ENCODE results near the gene TDRD3.
A peak's percentile ranks its signal among the peaks of the same experiment; 100 is the strongest.
"Not testable (repeated sequence)": the region's sequence is repeated elsewhere in the genome, so short reads cannot be mapped to it uniquely, and the experiment has no call there.

TDRD3 gene

DNA sequence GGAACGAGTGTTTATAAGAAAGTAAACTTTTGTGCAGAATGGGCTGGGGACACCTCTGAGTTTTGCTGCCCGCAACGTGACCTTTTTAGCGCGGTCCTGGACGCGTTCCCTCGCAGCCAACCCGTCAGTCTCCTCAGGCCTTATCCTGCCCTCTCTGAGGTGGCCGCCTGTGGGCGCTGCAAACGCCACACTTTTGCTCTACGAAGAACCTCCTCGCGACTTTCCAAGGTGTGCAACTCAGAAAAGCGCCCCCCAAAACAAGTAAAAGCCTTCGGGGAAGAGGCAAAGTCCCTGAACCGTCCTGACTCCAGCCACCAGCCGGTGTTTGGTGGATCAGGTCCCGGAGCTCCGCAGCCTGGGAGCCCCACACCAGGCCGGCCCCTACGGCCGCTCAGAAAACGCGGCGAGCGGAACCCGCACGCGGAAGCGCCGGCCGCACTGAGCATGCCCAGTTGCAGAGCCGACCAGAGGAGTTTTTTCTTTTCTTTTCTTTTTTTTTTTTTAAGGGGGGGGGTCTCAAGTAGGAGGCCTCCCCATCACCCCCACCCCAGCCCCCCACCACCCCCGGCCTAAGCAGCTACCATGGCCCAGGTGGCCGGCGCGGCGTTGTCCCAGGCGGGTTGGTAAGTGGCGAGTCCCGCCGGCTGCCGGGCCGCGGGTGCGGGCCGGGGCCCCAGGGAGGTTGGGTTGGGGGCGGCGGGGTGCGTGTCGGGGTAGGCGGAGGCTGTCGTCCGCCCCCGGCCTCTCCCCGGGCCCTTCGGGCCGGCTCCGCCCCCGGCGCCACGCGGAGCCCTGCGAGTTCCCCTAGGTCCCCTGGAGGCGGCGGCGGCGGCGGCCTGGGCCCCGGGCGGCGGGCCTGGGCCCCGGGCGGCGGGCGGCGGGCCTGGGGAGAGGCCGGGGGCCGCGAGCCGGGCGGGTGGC lies at the start of gene TDRD3:
TDRD3 (plus strand) TSS at position 438 of the 921 bp plus-strand sequence; CDS start at position 583, 145 bp downstream.
- DNase-seq = peak; percentile 81

DNA sequence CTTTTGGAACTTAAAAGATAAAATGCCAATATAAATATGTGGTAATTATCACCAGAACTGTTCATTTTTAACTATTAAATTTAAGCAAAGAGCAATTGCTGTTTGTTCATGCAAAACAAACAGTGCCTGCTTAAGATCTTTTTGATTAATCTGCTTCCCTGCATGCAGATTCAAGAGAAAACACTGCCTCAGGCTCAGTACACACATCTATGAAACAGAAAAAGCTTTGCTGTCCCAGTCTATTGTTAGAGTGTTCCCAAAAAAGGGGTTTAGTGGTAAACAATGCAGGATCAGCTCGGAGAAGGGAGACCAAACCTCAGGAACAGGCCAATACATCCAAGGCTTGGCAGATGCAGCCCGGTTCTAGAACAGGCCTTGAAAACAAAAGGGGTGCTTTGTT lies 49.3 kb upstream of the TDRD3 start:
- no peak for DNase-seq

DNA sequence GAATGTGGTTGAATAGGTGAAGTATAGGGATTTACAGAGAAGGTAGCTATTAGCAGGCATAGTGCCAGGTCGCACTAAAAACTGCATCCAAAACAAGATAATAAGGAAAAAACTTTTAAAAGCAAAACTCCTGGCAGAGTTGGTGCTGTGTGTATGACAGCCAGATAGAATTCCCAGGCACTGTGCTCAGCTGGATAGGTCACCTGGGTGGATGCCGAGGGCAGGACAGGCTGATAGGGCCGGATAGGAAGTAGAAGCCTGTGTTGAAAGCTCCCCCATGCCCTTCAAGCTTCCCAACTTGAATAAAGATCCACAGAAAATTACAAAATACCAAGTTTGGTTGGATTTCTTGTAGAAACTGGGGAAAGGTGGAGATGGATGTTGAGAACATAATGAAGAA lies 48.9 kb upstream of the TDRD3 start:
- no peak for DNase-seq

DNA sequence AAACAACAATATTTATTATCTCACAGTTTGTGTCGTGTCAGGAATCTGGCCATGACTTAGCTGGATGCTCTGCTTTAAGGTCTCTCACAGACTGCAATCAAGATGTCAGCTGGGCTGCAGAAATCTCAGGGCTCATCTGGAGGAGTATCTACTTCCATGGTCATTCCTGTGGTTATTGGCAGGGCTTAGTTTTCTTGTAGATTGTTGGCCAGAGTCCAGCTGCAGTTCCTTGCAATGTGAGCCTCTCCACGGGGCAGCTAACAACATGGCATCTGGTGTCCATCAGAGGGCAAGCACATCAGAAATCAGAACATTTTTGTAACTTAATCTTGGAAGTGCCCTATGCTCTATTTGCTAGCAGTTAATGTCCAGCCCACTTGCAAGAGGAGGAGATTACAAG lies 45.7 kb upstream of the TDRD3 start:
- DNase-seq = no peak

DNA sequence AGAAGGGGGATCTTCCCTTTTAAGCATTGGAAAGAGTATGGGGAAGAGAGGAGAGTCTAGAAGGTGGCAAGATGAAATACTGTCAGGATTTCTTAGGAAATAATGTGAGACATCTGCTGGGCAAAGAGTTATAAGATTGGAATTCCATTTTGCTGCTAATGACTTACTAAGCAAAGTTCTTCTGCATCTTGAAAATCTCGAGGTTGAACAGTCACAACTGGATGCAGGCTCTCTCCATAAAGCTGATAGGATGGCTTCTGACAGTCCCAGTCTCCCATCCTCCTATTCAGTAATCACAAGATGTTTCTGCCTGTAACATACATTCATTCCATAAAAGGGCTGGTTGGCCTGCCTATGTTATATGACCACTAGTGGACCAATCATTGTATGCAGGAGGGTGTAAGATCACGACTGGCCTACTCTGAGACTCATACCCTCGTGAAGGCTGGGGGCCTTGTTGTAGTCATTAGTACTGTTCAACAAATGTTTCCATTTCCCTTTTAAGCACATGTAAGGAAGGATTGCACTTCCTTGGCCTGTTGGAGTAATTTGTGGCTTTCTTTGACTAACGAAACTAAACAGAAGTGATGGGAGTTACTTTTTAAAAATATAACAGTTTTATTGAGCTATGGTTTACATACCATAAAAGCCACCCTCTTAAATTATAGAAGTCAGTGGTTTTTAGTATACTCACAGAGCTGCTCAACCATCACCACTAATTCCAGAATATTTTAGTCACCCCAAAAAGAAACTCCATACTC lies 45.0 kb upstream of the TDRD3 start:
- no peak for DNase-seq

DNA sequence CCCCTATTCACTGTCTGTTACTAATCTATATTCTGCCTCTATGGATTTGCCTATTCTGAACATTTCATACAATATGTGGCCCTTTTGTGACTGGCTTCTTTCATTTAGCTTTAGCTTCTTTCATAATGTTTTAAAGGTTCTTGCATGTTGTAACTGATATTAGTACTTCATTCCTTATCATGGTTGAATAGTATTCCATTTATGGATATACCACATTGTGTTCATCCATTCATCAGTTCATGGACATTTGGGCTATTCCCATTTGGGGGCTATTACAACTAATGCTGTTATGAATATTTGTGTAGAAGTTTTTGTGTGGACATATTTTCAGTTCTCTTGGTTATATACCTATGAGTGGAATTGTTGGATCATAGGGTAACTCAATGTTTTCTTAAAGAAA lies 44.4 kb upstream of the TDRD3 start:
- no peak for DNase-seq

DNA sequence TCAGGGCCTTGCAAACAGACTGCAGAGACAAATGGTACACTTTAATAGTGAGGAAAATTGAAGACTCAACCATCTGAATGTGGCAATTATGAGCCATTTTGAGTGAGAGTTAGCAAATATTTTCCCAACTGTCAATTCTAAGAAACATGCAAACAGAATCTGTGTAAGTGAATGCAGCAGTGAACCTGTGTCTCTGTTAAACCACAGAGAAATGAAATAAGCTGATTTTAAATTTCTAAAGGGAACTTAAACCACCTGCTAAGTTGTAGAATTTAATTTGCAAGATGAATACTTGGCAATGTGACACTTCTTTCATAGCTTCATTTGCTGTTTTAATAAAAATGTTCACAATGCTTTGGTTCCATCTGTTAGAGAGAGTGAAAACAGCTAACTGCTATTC lies 42.0 kb upstream of the TDRD3 start:
- DNase-seq = no peak

DNA sequence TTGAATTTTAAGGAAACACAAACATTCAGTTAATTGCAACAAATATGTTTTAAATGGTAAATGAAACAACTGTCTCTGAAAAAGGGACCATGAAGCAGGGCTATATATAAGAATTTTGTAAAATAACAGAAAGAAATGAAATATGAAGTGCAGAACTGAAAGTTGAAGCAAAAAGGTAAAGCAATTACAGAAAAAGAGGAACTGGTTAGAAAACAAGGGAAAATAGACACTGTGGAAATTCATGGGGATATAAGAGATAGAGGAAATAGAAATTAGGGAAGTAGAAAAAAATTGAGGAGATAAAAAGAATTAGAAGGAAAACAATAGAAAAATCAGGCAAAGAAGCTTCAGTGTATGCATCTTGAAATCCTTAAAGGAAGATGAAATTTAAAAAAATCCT lies 40.0 kb upstream of the TDRD3 start:
- no peak for DNase-seq

DNA sequence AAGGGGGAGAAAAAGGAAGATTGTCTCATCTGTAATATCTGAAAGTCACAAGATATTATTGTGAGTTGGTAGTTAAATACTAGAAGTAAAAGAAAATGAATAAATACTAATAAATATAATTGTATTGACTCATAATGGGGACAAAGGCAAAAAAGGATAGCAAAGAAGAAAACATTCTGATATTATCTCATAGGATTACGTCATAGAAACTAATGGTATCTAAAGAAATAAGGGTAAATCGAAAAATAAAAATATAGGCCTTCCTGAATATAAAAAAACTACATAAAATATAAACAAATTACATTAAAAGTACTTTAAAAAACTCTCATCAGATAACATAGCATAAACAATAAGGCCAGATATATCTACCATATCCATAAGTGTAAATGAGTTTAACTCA lies 38.6 kb upstream of the TDRD3 start:
- no peak for DNase-seq

DNA sequence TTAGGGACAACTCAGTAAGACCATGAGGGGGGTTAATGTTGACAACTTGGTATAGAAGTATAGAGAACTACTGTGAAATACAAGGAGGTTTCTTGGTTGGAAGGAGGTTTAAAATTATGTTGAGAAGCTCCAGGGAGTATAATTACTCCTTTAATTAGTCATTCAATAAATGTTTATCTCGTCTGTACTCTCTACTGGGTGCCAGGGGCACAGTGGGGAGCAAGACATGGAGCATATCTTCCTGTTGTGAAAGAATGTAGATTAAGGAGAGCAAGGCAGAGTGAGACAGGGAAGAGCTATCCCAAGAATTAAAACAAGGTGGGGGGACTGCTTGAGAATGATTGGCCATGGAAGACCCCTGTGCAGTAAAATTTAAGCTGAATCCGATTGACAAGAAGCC lies 33.7 kb upstream of the TDRD3 start:
- no peak for DNase-seq

DNA sequence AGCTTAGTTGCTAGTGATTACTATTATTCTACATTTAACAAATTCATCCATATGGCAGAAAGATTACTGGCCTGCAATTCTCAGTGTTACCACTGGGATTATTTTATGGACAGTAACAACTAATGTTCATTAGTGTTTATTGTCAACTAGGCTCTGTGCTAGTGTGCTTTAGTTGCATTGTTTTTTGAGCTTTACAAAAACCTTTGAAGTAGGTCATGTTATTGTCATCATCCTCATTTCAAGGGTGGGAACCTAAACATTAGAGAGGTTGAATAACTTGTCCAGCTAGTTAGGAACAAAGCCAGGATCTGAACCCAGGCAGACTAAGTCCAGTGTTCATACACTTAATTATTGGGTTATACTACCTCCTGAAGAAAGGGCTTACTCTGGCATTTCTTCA lies 27.8 kb upstream of the TDRD3 start:
- DNase-seq = no peak

DNA sequence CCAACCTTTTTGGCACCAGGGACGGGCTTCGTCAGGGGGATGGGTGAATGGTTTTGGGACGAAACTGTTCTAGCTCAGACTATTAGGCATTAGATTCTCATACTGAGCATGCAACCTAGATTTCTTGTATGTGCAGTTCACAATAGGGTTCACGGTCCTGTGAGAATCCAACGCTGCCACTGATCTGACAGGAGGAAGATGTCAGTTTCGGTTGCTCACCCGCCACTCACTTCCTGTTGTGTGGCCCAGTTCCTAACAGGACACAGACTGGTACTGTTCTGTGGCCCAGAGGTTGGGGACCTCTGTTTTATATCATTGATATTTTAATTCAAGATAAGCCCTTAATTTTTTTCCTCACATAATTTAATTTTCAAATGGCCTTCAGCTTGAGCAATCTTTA lies 26.7 kb upstream of the TDRD3 start:
- no peak for DNase-seq

DNA sequence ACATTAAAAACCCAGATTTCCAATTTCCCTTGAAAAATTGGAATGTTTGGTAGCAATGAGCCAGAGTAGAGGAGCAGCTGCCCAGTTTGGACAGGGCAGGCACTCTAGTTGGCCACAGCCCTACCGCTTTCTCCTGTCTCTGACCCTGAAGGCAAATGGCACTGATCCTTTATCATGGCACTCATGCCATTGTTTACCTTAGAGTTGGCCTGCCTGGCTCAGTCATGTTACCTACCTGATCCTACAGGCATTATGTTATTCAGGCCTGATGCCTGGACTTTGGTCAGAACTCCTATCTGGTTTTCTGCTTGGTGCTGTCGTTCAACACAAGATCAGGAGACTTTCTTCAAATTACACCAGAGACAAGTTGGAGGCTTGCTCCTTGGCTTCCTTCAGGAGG lies 24.9 kb upstream of the TDRD3 start:
- DNase-seq = no peak

DNA sequence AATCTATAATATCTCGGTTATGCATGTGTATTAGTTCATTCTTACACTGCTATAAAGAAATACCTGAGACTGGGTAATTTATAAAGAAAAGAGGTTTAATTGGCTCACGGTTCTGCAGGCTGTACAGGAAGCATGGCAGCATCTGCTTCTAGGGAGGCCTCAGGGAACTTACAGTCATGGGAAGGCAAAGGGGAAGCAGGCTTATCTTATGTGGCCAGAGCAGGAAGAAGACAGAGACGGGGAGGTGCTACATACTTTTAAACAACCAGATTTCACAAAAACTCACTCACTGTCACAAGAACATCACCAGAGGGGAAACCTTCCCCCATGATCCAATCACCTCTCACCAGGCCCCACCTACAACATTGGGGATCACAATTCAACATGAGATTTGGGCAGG lies 17.7 kb upstream of the TDRD3 start:
- DNase-seq = not testable (repeated sequence)

DNA sequence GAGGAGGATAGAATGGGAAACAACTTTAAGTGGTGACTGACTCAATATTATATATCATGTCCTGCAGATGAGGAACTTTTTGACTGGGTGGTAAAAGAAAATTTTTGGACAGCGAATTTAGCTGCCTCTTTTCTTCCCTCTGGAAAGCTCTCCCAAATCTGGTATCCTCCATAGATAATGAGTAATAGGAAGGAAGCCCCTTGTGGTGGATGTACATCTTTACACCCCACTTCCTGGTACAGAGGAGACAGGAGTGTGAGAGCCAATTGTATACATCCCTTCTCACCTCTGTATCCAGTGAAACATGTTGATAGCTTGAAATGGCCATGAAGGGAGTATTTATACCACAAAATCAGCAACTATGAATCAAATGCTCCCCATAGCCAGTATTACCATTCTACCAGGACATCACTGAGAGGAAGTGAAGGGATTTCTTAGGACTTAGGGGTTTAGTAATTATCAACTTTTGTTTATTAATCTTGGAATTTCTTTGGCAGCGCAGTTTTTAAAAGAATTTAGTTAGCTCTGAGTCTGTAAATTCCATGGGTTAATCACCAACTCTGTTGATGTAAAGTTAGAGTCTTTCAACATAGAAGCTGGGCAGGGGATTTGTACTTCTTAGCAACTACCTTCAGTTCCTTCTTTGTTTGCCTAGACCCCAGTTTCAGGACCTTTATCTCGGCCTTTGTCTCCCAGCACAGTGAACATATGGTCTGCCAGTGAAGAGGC lies 17.0 kb upstream of the TDRD3 start:
- DNase-seq = no peak

DNA sequence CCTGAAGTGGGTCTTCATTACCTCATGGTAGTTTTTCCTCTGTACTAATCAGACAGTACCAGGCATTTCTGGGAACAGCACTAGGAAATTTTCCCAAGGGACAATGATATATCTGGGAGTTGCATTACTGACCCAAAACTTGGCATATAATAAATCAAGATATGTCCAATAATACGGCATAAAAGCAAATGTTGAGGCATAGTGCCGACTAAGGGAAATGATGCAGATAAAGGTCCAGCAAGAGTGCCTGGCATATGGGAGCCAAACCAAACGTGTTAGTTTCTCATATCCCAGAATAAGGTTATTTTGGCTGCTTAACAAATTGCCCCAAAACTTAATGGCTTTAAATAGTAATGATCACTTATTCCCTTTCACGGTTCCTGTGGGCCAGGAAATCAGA lies 12.1 kb upstream of the TDRD3 start:
- DNase-seq = no peak

DNA sequence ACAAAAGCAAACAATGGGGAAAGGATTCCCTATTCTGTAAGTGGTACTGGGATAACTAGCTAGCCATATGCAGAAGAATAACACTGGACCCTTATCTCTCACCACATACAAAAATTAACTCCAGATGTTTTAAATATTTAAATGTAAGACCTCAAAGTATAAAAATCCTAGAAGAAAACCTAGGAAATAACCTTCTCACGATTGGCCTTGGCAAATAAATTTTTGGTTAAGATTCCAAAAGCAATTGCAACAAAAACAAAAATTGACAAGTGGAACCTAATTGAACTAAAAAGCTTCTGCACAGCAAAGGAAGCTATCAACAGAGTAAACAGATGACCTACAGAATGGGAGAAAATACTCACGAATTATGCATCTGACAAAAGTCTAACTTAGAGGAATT lies 10.8 kb upstream of the TDRD3 start:
- no peak for DNase-seq

DNA sequence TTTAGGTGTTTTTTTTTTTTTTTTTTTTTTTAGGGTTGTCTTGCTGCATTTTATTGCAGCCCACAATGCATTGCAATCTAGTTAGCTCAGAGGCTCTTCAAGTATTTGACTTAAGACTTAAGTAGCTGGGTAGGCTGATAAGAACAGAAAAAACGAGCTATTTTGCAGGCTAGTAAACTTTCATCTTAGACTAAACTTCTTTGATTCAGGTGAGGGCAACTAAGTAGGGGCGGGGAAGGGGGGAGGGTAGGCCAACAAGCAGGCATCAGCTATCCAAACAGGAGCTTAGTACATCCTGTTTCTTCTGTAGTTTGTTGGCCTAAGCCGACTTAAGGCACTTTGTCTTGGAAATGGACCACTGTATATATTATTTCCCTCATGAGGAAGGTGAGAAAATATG lies 4.9 kb upstream of the TDRD3 start:
- DNase-seq = no peak

DNA sequence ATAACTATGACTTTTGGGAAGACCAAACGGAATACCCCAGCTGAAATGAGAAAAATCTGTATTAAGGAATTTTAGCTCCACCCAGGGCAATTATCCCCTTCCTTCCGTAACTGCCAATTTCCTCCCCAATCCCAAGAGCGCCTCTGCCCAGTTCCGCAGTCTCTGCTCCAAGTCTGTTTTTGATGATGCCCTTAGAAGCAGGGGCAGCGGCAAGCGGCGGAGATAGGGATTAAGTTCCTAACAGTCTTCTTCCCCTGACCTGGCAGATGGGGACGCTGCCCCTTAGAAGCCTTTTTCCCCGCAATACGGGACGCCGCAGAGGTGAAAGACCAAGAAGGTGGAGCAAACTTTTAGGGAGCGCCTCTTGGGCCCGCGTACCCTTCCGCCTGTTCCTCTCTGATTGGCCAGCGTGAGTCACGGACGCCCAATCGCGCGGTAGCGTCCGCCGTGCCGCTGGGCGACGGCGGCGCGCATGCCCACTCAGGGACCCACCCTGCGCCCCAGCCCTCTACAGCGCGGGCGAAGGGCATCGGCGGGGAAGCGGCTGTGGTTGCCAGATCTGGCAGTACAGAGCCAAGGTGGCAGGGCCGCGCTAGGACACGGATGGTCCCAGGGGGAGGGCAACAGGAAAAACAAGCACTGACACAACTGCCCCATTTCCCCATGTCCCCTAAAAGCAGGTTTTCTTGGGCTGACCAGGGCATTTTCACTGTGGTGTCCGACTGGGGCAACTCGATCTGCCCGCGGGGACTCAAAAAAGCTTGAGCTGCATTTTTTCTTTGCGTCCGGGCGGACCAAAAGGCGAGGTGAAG lies 843 bp upstream of the TDRD3 start:
- peak; percentile 89 for DNase-seq

DNA sequence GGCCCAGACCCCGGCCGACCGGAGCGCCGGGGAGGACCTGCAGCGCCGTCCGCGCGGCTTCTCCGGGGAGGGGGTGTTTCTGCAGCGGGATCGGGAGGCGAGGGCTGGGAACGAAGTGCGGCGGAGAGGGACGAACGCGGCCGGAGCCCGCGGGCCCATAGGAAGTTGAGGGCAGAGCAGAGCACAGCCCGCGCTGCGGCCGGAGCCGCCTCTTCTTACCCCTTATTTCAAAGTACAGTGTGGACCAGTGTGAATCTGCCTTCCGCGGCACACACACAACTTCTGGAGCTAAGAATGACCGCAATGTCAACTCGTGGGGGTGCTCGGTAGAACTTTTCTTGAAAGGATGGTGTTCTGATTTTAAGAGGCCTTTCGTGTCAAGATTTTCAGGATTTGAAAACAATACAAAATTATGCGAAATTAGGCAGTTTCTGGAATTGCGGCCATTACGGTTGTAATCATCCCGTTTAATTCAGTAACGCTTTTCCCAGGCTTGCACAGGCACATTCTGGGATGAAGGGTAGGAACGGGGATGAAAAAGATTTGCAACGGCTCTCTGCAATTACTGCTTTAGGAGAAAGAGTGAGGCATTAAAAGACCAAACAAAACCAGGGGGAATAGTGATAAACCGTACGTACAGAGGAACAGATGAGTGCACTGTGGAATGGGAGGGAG lies 821 bp downstream of the TDRD3 start:
- peak; percentile 39 for DNase-seq

DNA sequence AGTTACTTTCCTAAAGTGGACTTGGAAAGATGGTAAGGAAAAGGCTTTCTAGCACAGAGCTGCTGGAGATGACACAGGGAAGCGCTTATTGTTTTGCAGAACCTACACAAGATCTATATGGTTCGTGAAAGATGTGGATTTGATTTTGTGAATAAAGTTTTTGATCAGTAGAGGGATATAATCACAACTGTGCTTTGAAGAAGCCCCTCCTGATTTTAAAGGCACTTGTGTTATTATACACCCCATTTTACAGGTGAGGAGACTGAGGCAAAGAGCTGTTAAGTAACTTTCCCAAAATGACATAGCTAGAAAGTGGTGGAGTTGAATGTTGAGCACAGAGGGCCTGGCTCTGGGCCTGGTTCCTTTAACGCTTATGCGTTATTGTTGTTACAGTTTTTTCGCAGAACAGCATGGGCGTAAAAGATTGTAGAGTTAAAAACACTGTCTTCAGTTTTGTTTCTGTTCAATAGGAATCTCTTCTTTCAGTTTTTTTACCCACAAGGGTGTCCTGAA lies 1.4 kb downstream of the TDRD3 start:
- no peak for DNase-seq

Measured in stimulated activated naive CD4-positive, alpha-beta T cell treated with Interleukin-2 at 50 U/mL for 16 hours (primary cell).